HuH-7 (cell line): Measurements from ENCODE around the gene DPEP3.
"Not testable (repeated sequence)": the region's sequence is repeated elsewhere in the genome, so short reads cannot be mapped to it uniquely, and the experiment has no call there.

ENCODE experiments used
- DNase-seq: peaks from one replicate; pipeline ENCODE4 v3.0.0; 2011; ENCODE audit warnings: low spot score

Gene DPEP3, protein sequence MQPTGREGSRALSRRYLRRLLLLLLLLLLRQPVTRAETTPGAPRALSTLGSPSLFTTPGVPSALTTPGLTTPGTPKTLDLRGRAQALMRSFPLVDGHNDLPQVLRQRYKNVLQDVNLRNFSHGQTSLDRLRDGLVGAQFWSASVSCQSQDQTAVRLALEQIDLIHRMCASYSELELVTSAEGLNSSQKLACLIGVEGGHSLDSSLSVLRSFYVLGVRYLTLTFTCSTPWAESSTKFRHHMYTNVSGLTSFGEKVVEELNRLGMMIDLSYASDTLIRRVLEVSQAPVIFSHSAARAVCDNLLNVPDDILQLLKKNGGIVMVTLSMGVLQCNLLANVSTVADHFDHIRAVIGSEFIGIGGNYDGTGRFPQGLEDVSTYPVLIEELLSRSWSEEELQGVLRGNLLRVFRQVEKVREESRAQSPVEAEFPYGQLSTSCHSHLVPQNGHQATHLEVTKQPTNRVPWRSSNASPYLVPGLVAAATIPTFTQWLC

DNA sequence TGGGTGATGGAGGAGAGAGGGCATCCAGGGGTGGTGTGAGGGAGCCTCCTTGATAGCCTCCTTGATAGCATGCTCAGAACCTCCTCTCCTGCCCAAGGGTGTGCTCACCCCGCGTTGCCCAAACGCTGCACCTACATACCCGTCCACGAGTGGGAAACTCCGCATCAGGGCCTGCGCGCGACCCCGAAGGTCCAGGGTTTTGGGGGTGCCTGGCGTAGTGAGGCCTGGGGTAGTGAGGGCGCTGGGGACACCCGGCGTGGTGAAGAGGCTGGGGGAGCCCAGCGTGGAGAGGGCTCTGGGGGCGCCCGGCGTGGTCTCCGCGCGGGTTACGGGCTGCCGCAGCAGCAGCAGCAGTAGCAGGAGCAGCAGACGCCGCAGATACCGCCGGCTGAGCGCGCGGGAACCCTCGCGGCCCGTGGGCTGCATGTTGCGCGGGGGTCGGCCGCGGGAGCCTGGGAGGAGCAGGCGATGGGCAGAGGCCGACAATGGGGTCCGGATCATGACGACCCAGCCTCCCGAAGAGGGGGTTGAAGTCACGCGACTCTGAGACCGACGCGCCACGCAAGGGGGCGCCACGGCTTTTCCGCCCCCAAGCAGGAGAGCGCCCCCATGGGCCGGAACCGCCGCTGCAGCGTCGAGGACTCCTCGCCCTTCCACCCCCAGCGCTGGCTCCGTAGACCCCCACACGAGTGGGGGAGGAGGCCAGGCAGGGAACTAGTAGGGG, at the start of gene DPEP3:
Gene DPEP3, minus strand, starts transcription at position 545 of the 724 bp plus-strand sequence. Its CDS starts 119 bp downstream, at position 426.
- DNase-seq = no peak

DNA sequence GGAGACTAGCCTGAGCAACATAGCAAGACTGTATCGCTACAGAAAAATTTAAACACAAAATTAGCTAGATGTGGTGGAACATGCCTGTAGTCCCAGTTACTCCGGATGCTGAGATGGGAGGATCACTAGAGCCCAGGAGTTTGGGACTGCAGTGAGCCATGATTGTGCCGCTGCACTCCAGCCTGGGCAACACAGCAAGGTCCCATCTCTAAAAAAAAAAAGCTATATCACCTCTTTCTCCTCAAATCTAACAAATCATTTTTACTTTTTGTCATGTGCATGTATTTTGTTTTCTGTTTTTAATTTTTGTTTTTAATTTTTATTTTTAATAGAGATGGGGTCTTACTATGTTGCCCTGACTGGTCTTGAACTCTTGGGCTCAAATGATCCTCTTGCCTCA, 48.7 kb upstream of the DPEP3 start:
- no peak for DNase-seq

DNA sequence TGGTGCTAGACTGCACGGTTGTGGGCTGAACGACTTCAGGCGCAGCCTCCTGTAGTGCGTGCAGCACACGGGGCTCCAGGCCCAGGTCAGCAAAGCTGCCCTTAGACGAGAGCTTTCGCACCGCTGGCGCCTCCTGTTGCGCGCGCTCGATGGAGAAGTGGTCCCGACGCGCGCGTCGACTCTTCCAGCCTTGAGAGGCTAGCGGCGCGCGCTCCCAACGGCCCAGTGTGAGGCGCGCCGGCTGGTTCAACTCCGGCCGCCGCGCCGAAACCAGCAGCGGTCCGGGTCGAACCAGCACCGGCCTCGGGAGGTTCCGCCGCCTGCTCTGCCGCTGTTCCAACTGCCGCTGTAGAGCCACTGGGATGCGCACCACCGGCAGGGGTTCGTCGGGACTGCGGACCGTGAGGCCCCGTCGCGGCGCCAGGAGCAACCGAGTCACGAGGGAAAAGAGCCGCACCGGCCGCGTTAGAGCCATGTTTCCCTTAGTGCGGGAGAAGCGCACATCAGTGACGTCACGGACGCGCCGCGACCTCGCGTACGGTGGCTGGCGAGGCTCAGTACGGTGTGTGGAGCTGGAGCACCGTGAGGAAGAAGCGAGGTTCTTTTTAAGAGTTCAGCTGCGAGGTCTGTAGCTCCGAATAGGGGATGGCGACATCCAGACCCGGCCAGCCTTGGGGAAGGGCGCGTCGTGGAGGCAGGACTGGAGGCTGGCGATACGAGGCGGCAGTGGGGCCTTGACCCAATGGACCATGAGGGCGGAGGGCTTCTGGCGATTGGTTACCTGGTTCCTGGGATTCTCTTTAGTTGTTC, 42.6 kb upstream of the DPEP3 start, which contains the start of the genes DDX28 and DUS2:
Gene DDX28, minus strand, starts transcription at position 505 of the 810 bp plus-strand sequence. Its CDS starts 30 bp downstream, at position 475.
Gene DUS2, plus strand, starts transcription at position 557 of the 810 bp plus-strand sequence. CDS start 14,740 bp downstream, outside the sequence.
- peak; percentile 90 for DNase-seq

DNA sequence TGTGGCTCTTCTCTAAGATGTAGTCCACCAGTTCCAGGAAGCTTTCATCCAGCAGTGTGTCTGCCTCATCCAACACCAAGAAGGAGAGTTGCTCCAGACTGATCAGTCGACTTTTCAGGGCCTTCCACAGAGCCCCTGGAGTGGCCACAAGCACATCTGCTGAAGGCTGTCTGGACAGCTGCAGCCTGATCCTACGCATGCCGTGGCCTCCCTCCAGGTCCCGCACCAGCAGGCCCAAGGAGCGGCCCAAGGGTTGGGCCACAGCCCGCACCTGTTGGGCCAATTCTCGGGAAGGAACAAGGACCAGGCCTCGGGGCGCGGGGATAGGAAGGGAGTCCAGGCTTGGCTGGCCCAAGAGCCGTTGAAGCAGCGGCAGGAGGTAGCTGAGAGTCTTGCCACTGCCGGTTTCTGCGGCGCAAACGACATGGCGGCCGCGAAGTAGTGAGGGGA, 42.0 kb upstream of the DPEP3 start:
- DNase-seq = no peak

DNA sequence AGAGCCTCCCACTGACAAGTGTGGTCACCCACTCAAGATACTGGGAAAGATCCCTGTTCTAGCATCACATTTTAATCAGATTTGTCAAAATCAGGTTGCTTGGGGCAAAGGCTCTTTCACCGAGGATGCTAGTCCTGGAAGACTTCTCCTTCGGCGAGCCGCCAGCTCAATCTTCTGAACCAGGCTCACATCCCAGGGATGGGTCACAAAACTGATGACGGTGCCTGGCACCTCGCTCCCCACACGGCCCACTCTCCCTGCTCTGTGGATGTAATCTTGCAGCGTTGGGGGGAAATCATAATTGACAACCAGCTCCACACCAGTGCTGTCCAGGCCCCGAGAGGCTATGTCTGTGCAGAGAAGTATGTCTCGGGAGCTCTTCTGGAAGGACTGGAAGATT, 41.2 kb upstream of the DPEP3 start:
- no peak for DNase-seq

DNA sequence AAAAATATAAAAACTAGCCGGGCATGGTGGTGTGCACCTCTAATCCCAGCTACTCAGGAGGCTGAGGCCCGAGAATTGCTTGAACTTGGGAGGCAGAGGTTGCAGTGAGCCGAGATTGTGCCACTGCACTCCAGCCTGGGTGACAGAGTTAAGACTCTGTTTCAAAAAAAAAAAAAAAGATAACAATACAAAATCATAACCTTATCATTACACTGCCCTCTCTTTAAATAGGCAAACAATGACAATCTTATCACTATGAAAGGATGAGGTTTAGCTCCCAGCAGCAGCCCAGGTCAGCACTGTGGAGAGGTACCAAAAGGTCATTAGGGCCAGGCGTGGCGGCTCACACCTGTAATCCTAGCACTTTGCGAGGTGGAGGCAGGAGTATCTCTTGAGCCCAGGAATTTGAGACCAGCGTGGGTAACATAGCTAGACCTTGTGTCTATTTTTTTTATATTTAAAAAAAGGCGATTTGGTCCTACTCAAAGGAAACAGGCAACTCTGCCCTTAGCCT, 38.9 kb upstream of the DPEP3 start:
- no peak for DNase-seq

DNA sequence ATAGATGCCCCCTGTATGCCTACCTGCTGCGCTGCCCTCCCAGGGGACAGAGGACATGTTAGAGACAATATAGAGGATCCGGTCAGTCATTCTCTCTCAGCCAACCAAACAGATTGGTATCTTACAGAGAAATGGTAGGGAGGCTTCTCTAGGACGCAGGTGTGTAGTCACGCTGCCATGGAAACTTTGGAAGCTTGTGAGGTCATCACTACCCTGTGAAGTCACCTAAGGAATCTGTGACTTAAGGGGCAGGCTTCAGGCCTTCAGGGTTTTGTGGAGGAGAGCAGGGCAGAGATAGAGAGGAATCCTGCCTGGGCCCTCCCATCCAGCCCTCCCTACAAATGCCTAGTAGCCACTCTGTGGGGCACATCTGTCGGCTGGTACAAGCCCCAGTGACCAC, 35.4 kb upstream of the DPEP3 start, which contains the start of gene DPEP2NB:
Gene DPEP2NB, minus strand, starts transcription at position 231 of the 400 bp plus-strand sequence. Its CDS starts 141 bp downstream, at position 90.
- DNase-seq = no peak

DNA sequence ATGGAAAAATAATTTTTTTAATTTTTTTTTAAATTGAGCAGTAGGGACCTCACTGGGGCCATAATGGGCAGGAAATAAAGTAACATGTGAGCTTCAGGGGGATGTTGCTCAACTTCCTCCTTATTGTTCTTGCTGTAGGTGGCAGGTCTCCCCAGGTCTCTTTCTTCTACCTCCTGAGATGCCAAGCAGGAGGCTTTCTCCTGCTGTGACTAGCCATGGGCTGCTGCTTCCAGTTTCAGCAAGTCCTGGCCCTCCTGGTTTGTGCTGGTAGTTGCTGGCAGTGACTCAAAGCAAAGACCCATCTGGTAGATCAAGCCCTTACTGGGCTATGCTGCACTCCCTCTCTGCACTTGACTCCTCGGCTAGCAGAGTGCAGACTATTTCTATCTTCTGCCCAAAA, 33.1 kb upstream of the DPEP3 start:
- DNase-seq = no peak

DNA sequence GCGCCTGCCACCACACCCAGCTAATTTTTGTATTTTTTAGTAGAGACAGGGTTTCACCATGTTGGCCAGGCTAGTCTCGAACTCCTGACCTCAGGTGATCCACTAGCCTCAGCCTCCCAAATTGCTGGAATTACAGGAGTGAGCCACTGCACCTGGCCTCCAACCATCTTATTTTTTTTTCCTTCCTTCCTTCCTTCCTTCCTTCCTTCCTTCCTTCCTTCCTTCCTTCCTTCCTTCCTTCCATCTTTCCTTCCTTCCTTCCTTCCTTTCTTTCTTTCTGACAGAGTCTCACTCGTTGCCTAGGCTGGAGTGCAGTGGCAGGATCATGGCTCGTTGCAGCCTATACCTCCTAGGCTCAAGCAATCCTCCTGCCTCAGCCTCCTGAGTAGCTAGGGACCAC, 29.6 kb upstream of the DPEP3 start:
- not testable (repeated sequence) for DNase-seq

DNA sequence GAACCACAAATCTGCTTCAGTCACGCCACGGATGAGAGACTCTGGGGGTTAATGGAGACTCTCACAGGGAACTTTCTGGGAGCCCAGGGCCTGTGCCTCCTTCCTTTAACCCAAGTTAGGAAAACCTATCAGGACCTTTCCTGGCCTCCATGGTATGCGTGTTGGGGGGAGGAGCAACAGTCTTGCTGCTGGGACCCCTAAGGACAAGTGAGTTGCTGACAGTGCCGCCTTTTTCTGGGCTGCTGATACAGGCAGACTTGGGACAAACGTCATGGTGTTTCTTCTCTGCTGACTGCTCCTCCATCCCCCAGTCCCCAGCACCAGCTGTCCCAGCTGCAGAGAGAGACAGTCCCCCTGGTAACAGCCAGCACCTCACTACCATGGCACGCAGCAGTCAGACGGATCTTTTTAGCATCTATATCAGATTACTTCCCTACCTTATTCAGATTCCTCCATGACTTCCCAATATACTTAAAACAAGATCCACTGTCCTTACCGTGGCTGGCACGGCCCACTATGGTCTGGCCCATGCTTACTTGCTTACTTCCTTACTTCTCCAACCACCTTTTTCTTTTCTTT, 28.9 kb upstream of the DPEP3 start:
- no peak for DNase-seq

DNA sequence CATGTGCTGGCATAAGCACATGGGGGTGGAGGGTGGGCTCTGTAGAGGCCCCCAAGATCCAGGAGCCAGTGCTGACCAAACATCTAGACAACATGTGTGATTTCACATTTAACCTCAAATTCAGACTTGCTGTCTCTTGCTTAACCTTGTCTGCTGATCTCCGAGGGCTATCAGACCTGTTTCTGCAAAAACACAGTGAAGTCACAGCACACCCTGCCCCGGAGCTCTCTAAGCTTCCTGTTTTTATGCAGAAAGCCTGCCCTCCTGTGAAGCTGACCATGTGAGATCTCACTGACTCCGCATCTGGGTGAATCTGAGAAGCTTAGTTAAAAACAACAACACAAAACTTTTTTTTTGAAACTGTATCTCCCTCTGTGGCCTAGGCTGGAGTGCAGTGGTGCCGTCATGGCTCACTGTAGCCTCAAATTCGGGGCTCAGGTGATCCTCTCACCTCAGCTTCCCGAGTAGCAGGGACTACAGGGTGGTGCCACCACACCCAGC, 25.5 kb upstream of the DPEP3 start:
- DNase-seq = no peak

DNA sequence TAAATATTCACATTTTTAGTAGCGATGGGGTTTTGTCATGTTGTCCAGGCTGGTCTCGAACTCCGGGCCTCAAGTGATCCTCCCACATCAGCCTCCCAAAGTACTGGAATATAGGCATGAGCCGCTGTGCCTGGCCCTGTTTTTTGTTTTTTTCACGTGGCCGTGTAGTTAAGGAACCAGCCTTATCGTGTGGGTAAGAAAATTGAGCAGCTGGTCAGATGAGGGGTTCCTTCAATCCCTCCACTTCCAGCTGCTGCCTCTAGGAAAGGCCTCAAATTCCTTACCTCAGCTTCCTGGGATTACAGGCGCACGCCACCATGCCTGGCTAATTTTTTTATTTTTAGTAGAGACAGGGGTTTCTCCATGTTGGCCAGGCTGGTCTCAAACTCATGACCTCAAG, 24.9 kb upstream of the DPEP3 start:
- no peak for DNase-seq

DNA sequence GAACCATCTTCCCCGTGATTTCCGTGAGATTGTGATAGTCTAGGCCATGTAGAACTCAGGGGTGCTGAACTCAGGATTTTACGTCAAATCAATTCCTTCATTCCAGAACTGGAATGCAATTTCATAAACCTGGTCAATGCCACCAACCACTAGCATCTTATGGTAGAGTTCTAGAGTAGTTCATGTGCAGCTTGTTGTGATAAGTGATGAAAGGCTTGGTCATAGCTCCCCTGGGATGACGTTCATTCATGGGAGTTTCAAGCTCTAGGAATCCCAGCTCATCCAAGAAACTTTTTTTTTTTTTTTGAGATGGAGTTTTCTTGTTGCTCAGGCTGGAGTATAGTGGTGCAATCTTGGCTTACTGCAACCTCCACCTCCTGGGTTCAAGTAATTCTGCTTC, 22.7 kb upstream of the DPEP3 start:
- no peak for DNase-seq

DNA sequence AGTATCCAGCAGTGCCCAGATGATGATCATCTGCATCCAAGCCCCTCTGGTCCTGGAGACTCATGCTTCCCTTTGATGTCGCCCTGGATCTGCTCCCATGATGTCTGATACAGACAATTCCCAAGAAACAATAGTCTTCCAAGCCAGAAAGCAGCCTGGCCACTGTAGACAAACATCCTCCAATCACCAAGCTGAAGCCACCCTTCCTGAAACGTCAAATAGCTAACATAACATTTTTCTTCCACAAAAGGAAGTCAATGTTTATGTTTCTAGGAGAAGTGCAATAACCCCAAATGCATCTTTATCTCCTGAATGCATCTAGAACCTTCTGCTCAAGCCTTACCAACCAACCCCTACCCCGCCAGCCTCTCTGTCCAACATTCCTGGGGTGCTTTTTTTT, 20.2 kb upstream of the DPEP3 start:
- DNase-seq = no peak

DNA sequence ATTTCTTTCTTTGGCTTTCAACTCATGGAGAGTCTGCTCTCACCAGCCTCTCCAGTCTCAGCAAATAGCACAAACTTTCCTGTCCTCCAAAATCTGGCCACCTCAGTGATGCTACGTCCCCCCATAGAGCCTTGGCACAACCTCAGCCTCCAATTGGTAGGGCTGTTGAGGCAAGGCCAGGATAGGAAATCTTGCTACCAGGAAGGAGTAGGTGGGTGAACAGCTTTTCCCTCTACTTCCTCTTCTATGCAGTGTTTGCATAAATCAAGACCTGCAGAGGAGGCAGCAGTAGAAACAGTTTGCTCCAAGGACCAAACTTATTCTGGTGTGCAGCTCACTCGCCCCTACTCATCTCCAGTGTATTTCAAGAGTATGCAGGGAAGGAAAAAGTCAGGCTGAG, 19.7 kb upstream of the DPEP3 start:
- DNase-seq = no peak

DNA sequence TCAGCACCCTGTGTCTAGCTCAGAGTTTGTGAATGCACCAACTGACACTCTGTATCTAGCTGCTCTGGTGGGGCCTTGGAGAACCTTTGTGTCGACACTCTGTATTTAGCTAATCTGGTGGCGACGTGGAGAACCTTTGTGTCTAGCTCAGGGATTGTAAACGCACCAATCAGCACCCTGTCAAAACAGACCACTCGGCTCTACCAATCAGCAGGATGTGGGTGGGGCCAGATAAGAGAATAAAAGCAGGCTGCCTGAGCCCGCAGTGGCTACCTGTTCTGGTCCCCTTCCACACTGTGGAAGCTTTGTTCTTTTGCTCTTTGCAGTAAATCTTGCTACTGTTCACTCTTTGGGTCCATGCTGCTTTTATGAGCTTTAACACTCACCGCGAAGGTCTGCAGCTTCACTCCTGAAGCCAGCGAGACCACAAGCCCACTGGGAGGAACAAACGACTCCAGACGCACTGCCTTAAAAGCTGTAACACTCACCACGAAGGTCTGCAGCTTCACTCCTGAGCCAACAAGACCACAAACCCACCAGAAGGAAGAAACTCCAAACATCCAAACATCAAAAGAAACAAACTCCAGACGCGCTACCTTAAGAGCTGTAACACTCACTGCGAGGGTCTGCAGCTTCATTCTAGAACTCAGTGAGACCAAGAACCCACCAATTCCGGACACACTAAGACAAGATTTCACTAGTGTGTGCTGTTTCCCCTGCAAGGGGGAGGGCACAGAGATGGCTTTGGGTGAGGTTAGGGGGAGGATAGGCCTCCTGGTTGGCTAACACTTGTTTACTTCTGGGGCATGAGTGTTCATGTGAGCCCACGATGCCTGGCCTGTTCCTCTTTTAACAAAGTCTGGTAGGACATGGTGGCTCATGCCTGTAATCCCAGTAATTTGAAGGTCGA, 18.7 kb upstream of the DPEP3 start, which contains the start of gene DPEP2:
Gene DPEP2, minus strand, starts transcription at position 706 of the 910 bp plus-strand sequence. CDS start 6,272 bp downstream, outside the sequence.
- not testable (repeated sequence) for DNase-seq

DNA sequence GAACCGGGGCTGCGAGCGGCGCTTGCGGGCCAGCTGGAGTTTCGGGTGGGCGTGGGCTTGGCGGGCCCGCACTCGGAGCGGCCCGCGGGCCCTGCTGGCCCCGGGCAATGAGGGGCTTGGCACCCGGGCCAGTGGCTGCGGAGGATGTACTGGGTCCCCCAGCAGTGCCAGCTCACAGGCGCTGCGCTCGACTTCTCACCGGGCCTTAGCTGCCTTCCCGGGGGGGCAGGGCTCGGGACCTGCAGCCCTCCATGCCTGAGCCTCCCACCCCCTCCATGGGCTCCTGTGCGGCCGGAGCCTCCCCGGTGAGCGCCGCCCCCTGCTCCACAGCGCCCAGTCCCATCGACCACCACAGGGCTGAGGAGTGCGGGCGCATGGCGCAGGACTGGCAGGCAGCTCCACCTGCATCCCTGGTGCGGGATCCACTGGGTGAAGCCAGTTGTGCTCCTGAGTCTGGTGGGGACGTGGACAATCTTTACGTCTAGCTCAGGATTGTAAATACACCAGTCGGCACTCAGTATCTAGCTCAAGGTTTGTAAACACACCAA, 18.0 kb upstream of the DPEP3 start:
- not testable (repeated sequence) for DNase-seq

DNA sequence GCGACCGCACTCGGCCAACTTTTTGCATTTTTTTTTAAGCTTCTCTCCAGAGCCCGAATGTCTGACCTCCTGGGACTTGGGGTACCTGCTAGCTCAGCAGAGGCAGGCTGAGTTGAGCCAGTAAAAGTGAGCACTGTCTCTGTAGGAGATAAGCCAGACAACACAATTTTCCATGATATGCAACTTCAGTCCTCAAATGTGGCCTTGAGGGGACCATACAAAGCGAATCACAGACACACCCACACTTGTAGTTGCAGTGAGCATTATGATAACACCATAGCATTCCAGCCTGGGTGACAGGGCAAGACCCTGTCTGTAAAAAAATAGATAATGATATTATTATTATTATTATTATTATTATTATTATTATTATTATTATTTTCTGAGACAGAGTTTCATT, 16.4 kb upstream of the DPEP3 start:
- DNase-seq = no peak

DNA sequence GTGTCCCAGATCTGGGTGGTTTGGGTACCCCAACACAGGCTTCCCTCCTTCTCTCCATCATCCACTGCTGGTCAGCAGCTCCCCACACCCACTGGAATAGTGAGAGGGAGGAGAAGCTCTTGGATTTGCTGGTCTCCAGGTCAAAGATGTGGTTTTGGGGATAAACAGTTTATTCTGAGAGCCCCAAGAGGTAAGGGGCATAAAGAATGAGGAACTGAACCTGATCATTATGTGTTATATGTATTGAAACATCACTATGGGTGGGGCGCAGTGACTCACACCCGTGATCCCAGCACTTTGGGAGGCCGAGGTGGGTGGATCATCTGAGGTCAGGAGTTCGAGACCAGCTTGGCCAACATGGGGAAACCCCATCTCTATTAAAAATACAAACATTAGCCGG, 15.1 kb upstream of the DPEP3 start:
- no peak for DNase-seq

DNA sequence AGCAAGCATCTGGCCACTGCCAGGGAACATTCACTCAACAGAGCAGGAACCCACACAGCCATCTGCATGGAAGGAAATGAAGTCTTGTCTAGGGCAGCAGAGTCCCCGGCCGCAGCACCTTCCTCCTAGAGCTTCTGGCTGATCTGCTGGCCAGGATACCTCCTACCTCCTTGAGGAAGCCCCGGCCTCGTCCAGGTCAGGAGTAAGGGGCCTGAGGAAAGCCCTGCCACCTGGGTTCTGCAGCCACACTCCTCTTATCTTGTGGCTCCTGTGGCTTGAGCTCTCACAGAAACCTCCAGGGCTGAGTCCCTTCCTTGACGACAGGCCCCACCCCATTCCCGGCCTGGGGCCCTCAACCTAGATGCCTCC, 13.7 kb upstream of the DPEP3 start:
- DNase-seq = not testable (repeated sequence)
